SH-SY5Y (cell line): ENCODE measurements around the gene CCDC150.

Experiments used
- GATA2 ChIP-seq: IDR thresholded peaks from 2 replicates; pipeline ENCODE4 v1.6.1; 2011; ENCODE audit warnings: mild to moderate bottlenecking, low read depth, low read length
- GATA3 ChIP-seq: IDR thresholded peaks from 2 replicates; pipeline ENCODE4 v1.6.1; 2011; ENCODE audit warnings: low read depth, mild to moderate bottlenecking, low read length, moderate library complexity

DNA sequence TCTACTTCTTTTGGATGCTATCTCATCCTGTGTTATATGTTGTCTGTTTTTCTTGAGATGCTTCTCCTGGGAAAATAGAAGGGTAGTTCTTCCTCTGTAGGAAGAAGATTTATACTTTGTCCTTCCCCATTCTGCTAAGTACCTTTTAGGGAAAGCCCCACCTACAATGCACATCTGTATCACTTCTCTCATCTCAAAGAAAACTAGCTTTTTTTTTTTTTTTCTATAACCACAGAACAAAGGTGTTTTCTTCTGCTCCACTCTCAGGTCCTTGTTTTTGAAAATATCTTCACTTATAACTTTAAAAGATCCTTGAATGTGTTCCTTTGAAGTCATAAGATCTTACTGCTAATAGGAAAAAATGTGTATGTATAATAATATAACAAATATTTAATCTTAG lies 30.8 kb downstream of the CCDC150 start:
- TF ChIP-seq GATA3 (no peak), GATA2 (no peak)
